ACHN (cell line): ENCODE results near the gene ADGRL3.
"Not testable (repeated sequence)": the region's sequence is repeated elsewhere in the genome, so short reads cannot be mapped to it uniquely, and the experiment has no call there.

Experiments used
- DNase-seq: peaks from one replicate; pipeline ENCODE4 v3.0.0-alpha.2; 2015
- in situ Hi-C: cut with HindIII; loops from 2 replicates; pipeline ENCODE4 v1.10.0; 2017; ENCODE audit warnings: low sequenced_read_pairs, low pct_ligation_motif_present, low pct_unique_long_range_greater_than_20kb

ADGRL3 gene

DNA sequence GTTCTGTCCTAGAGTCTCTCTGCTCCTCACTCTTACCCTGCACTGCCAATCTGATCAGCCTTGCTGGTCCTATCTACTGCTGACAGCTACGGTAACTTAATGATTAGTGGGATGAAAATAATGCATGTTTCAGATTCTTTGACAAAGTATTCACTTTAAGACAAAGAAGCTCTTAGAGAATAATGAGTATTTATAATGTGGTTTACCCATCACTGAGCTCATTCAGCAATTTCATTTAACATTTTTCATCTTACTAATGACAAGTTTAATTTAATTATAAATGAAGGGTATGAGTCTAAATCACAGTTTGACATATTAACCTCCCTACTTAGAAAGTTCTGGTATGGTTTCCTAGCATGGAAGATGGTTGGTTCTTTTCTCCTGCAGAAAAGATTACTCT lies 428.2 kb downstream of the ADGRL3 start:
- in situ Hi-C loops = no loop called here
- DNase-seq = no peak

DNA sequence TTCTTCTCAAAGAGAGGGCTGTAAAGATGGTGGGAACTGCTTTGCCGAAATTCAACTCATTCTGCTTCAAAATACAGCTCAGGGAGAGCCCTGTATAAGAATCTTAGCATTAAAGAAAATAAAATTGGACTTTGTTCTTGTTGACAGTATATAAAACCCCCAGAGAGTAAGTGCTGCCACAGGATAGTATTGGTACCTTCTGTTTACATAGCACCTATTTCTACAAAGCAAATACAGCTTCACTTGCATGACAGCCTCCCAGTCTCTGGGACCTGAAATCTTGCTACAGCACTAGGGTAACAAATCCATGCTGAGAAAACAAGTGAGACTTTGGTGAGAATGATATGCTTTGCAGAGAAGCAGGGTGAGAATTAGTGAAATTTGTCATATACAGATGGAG lies 428.6 kb downstream of the ADGRL3 start:
- DNase-seq = no peak
- in situ Hi-C loops = no loop called here

DNA sequence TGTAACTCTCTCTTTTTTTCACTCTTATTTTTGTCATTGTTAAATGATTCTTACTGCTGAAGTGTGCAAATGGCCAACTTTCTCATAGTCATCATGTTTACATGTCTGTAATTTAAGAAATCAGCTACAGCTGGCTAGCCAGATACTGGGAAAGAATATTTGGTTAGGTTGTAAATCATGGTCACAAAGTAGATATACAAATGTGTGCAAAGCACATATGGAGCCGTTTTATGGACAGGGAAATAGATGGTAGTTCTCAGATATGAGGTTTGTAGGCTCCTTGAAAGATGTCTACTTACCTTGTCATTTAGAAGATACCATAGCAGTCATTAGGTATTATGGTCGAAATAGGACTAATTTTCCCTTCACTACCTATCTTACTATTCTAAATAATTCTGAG lies 430.4 kb downstream of the ADGRL3 start:
- DNase-seq = no peak
- in situ Hi-C loops = no loop called here

DNA sequence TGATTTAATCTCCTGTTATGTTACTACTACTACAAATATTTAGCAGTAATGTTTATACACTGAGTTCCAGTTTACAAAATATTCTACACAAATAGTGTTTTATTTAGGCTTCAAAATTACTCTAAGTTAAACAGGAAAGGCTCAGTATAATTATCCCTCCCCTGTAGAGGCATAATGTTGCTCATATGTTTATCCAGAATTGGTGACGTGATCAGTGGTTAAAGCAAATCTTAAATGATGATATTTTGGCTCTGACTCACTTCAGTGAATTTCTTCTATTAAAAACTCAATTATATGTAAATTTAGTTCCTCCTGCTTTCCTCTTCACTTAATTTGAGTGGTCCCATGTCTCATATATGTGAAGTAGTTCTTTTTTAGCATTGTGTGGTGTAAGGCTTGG lies 438.5 kb downstream of the ADGRL3 start:
- in situ Hi-C loops = no loop called here
- DNase-seq = no peak

DNA sequence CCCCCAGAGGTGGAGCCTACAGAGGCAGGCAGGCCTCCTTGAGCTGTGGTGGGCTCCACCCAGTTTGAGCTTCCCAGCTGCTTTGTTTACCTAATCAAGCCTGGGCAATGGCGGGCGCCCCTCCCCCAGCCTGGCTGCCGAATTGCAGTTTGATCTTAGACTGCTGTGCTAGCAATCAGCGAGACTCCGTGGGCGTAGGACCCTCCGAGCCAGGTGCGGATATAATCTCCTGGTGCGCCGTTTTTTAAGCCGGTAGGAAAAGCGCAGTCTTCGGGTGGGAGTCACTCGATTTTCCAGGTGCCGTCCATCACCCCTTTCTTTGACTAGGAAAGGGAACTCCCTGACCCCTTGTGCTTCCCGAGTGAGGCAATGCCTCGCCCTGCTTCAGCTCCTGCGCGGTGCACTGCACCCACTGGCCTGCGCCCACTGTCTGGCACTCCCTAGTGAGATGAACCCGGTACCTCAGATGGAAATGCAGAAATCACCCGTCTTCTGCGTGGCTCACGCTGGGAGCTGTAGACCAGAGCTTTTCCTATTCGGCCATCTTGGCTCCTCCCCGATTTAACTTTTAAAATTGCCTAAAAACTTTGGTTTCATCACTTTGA lies 446.7 kb downstream of the ADGRL3 start:
- DNase-seq, in situ Hi-C loops: not testable (repeated sequence)

GRCh38 chr4:61648264-61648663 lies 448.1 kb downstream of the ADGRL3 start:
- in situ Hi-C loops = no loop called here
- no peak for DNase-seq

GRCh38 chr4:61657016-61657415 lies 456.9 kb downstream of the ADGRL3 start:
- DNase-seq = no peak
- in situ Hi-C loops = no loop called here

DNA sequence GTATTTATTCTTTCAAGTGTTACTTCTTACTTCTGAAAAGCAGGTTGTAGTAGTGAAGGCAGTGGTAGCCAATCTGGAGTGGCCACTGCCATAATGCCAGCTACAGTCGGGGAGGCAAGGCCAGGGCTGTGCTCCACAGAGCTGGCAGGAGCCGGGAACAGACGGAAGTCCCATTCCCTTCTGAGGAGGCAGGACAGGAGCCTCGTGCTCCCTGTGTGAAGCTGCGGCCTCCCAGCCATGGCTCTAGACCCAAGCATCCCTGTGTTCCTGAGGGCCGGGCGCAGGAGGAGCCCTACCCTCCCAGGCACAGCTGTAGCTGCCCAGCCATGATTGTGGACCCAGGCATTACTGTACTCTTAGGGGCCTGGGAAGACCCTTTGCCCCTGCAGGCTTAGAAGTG lies 461.8 kb downstream of the ADGRL3 start:
- in situ Hi-C loops = no loop called here
- no peak for DNase-seq

DNA sequence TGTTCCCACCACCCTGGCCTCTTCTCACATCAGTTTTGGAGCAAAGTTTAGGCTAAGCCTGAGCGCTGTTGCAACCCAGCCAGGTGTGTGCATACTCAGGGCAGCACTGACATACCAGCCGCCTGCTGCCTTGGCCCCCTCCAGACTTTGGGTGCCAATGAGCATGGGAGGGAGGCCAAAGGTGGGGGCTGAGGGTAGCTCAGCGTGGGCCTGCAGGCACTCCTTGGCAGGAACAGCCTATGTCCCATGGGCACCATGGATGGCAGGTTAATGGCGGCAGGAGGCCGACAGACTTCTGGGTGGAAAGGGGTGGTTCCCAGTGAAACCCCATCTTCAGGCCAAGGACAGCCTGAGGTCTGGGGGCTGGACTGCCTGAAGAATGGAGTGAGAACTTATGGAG lies 462.2 kb downstream of the ADGRL3 start:
- in situ Hi-C loops = no loop called here
- no peak for DNase-seq

- in situ Hi-C loops = no loop called here
- no peak for DNase-seq
These were observed 463.2 kb downstream of the ADGRL3 start for GRCh38 chr4:61663310-61663709.

- DNase-seq = no peak
- in situ Hi-C loops = no loop called here
These were observed 465.5 kb downstream of the ADGRL3 start for GRCh38 chr4:61665649-61666048.

- DNase-seq = no peak
- in situ Hi-C loops = no loop called here
These were observed 466.1 kb downstream of the ADGRL3 start for GRCh38 chr4:61666244-61666643.

DNA sequence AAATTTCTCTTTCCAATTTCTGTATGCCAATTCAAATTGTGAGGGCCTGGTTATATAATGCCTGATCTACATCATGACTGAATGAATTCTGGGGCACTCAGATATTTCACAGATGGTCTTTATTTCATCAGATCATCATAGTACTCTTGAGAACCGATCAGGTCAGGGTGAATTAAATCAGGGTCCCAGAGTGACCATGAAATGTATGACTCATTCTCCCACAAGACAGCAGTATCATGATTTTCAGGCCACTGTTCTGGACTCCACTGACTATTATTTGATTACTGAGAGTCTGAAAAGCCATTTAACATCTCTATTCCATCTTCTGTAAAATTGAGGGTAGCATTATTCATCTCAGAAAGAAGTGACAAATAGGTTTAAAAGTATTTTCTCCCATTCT lies 471.5 kb downstream of the ADGRL3 start:
- in situ Hi-C loops = no loop called here
- no peak for DNase-seq

DNA sequence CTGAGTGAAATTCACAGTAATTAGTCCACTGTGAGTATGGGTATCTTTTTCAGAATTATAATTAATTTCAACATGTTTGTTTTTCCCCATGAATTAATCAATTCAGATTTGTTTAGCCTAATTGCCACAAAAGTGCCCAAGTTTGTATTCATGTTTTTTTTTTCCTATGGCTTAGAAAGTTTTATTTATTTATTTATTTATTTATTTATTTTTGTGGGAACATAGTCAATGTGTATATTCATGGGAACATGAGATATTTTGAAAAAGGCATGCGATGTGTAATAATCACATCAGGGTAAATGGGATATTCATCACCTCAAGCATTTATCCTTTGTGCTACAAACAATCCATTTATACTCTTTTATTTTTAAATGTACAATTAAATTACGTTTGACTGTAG lies 475.3 kb downstream of the ADGRL3 start:
- DNase-seq = no peak
- in situ Hi-C loops = no loop called here

GRCh38 chr4:61678297-61678696 lies 478.2 kb downstream of the ADGRL3 start:
- DNase-seq = no peak
- in situ Hi-C loops = no loop called here

- in situ Hi-C loops = no loop called here
- DNase-seq = no peak
These were observed 493.4 kb downstream of the ADGRL3 start for GRCh38 chr4:61693520-61693919.

DNA sequence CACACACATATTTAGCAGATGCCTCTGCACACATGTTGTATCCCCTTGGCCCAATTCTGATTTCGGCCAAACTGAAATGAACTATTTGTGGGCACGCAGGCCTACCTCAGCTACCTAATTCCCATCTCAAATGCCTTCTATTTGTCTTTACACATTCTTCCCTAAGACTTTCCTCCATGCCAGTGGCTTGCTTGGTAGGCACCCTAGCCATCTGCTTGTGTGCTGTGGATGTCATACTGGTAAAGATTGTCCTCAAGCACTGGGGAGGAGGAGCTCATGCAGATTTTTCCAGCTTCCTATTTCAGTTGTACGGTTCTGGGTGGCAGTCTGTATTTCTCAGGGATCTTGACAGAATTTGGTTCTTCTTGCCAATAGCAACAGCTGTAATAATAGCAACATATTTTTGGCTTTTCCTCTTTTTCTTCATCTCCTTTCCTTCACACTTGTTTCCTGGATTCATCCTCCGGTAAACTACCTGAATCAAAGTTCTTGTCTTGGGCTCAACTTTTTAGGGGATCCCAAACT lies 514.3 kb downstream of the ADGRL3 start:
- in situ Hi-C loops = no loop called here
- DNase-seq = no peak

DNA sequence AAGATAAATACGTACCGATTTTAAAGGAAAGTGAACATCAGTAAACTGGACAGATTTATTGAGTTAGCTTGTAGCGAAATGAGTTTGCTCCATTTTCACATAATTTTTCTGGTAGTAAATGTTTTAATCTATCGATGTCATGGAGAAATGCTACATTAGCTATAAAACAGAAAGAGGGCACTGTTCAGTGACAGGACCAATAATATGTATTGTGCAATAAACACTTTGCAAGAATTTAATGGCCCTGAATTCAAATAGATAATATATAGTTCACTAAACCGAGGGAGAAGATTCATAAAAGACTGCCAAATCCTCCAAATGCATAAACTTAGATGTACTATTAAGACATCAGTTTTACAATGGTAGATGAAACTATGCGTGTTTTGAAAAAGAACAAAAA lies 516.3 kb downstream of the ADGRL3 start:
- DNase-seq = no peak
- in situ Hi-C loops = no loop called here

DNA sequence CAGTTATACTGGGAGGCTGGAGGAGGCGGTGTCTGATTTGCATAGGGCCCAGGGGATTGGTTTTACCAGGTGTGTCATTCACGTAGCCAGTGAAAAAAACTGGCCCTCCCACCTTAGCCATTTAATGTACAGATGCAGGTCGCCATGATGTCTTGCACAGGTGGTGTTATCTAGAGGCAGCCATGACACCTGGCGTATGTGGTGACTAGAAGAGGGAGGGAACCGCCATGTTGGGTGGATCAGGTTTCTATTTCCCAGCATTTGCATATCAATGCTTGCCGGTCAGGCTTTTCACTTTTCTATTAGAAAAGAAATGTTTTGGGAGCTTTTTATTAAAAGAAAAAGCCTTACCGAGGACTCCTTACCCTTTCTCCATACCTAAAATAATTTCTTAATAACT lies 523.4 kb downstream of the ADGRL3 start:
- in situ Hi-C loops = no loop called here
- no peak for DNase-seq

DNA sequence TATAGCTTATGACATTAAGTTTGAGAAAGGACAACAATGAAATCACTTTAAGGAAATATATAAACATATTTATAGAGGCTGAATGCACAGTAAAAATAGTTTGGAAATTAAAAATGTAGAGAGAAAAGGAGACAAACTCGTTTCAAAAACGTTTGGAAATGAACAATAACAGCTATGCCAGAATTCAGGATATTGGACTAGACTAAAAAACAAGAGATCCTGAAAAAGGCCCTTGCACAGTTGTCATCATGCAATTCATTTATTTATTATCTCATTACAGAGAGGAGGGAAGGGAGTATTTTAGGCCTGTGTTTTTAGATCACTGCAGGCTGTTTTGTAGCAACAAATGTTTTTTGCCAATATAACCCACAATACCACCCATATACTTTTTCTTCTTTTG lies 527.2 kb downstream of the ADGRL3 start:
- no peak for DNase-seq

DNA sequence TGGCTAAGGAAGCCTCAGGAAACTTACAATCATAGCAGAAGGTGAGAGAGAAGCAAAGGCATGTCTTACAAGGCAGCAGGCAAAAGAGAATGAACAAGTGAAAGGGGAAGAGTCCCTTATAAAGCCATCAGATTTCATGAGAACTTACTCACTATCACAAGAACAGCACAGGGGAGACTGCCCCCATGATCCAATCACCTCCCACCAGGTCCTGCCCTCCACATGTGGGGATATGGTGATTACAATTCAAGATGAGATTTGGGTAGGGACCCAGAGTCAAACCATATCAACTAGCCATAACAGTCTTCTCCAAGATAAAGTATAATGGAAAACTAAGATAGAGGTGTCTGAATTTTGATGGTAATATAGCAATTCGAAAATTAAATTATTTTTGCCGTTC lies 534.3 kb downstream of the ADGRL3 start:
- DNase-seq = no peak
- in situ Hi-C loops = no loop called here

More for the DNA sequence above, 527.2 kb downstream of the ADGRL3 start:
- in situ Hi-C loops = no loop called here
